Panc1 (cell line): ENCODE measurements around the gene KRT36. TPM values are rescaled to one million over a fixed set of nuclear protein-coding genes. Genes with fewer than 3 reads are reported as not detected.

Experiments used
- ATAC-seq: fragments of 200-7000 bp; cut with Tn5 transposase; 2 replicates; pipeline ENCODE4 v1.9.1; 2020; ENCODE audit warnings: mild to moderate bottlenecking, moderate library complexity
- BruUV-seq: library from RNA; stranded (reverse); fragments of 400-500 nt; replicated peaks from 2 replicates; lab custom pipeline; 2021; lab: Mats Ljungman, UMichigan
- CTCF ChIA-PET: fragments of 300-600 bp; sonication (Branson Sonifier 250); formaldehyde crosslinking; loops from one replicate; lab custom pipeline; 2022; ENCODE audit warnings: antibody characterized with exemption; lab: Charles Lee
- POLR2A ChIA-PET: fragments of 300-600 bp; sonication (Branson Sonifier 250); formaldehyde crosslinking; loops from one replicate; lab custom pipeline; 2022; ENCODE audit warnings: antibody characterized with exemption; lab: Charles Lee
- DNase-seq: peaks from one replicate; pipeline ENCODE4 v3.0.0-alpha.2; 2010; ENCODE audit warnings: low read depth, low spot score
- H3K27ac ChIP-seq: 2 replicates; pipeline ENCODE4 v1.5.1; 2011; ENCODE audit warnings: mild to moderate bottlenecking, low read length, inconsistent platforms
- H3K27me3 ChIP-seq: fragments of 200-500 bp; sonication (Bioruptor generic); 2 replicates; pipeline ENCODE4 v1.6.0; 2014; ENCODE audit warnings: low read length, inconsistent platforms; ENCODE audit not compliant: control insufficient read depth, insufficient read depth
- H3K36me3 ChIP-seq: fragments of 200-500 bp; sonication (Bioruptor generic); 2 replicates; pipeline ENCODE4 v1.5.1; 2014; ENCODE audit warnings: inconsistent platforms, mild to moderate bottlenecking, low read length, moderate library complexity; ENCODE audit not compliant: control insufficient read depth, insufficient read depth
- H3K4me1 ChIP-seq: 2 replicates; pipeline ENCODE4 v1.5.1; 2011; ENCODE audit warnings: inconsistent platforms, mild to moderate bottlenecking, low read length, moderate library complexity; ENCODE audit not compliant: control insufficient read depth, insufficient read depth
- H3K4me3 ChIP-seq, 2 experiments: 2 replicates each; pipeline ENCODE4 v1.5.1; 2011 to 2012; ENCODE audit warnings: low read depth in 2 of 2, low read length in 2 of 2, mild to moderate bottlenecking in 2 of 2, inconsistent platforms in 1 of 2, moderate library complexity in 1 of 2
- H3K9me3 ChIP-seq: fragments of 200-500 bp; sonication (Bioruptor generic); 2 replicates; pipeline ENCODE4 v1.5.1; 2014; ENCODE audit warnings: low read depth, mild to moderate bottlenecking, inconsistent platforms, low read length, moderate library complexity; ENCODE audit not compliant: control insufficient read depth, insufficient read depth
- POLR2AphosphoS5 ChIP-seq: IDR thresholded peaks from 2 replicates; pipeline ENCODE4 v1.6.1; 2012; ENCODE audit warnings: mild to moderate bottlenecking, low read depth, low read length, moderate library complexity
- REST ChIP-seq, 2 experiments: IDR thresholded peaks; 2 replicates each; pipeline ENCODE4 v1.6.1; 2011 to 2012; ENCODE audit warnings: low read depth in 2 of 2, control low read depth in 1 of 2, low read length in 1 of 2, mild to moderate bottlenecking in 1 of 2, moderate library complexity in 1 of 2; ENCODE audit not compliant: insufficient read depth in 1 of 2
- SIN3A ChIP-seq: IDR thresholded peaks from 2 replicates; pipeline ENCODE4 v1.6.1; 2012; ENCODE audit warnings: low read depth, mild to moderate bottlenecking, low read length, moderate library complexity, borderline replicate concordance; ENCODE audit not compliant: insufficient read depth
- TCF7L2 ChIP-seq: IDR thresholded peaks from 2 replicates; pipeline ENCODE4 v1.6.1; 2011; ENCODE audit warnings: mild to moderate bottlenecking, low read depth, low read length, inconsistent platforms
- in situ Hi-C: cut with HindIII; loops from 2 replicates; pipeline ENCODE4 v1.10.0; 2016; ENCODE audit warnings: low sequenced_read_pairs, low pct_unique_long_range_greater_than_20kb
- intact Hi-C: fragments of 100-400 bp; cut with micrococcal nuclease; formaldehyde crosslinking; loops from one replicate; pipeline ENCODE4 v1.10.0; 2022; ENCODE audit not compliant: unreplicated experiment
- total RNA-seq: library from RNA; stranded (reverse); gene quantifications from one replicate; pipeline ENCODE4 v1.2.1, GENCODE V29; 2021; ENCODE audit not compliant: unreplicated experiment
- TF ChIP-seq, protein P1 (sequence below): fragments of 450-650 bp; IDR thresholded peaks from 2 replicates; pipeline ENCODE4 v1.5.1; 2017; ENCODE audit warnings: mild to moderate bottlenecking

The KRT36 gene
- total RNA-seq, 1 experiment from 2014 or later: not detected

GRCh38 chr17:41480136-41480535 is 9.6 kb downstream of the KRT36 start:
- DNase-seq (no peak), ATAC-seq (no peak)
- Histone ChIP-seq H3K27ac (no peak overlapping the region), H3K36me3 (no peaks in the 10 kb centered on the region), H3K27me3 (no peaks in the 10 kb centered on the region), H3K9me3 (no peaks in the 10 kb centered on the region), H3K4me3 (no peak overlapping the region), H3K4me1 (peaks cover 13% of the 10 kb centered on the region; the same call in 1 of the 2 replicates)
- in situ Hi-C loops (no loop called here), intact Hi-C loops (loop anchor here (5.0 kb wide), 1 partner anchor 378 kb away; the partner anchor contains the start of gene KRTAP4-16)
- ChIA-PET CTCF (interaction anchor here (0.5 kb wide), 1 partner anchor 150 kb away, joined by 3 read pairs; no protein-coding TSS in a partner anchor), POLR2A (no interaction called here)
- TF ChIP-seq TCF7L2: no peak
- TF ChIP-seq REST (IDR thresholded peaks at IDR 0.05; ENCODE audit: insufficient read depth in 1 of 2, low read depth in 2 of 2, low read length in 1 of 2): no peak
- TF ChIP-seq, protein P1, sequence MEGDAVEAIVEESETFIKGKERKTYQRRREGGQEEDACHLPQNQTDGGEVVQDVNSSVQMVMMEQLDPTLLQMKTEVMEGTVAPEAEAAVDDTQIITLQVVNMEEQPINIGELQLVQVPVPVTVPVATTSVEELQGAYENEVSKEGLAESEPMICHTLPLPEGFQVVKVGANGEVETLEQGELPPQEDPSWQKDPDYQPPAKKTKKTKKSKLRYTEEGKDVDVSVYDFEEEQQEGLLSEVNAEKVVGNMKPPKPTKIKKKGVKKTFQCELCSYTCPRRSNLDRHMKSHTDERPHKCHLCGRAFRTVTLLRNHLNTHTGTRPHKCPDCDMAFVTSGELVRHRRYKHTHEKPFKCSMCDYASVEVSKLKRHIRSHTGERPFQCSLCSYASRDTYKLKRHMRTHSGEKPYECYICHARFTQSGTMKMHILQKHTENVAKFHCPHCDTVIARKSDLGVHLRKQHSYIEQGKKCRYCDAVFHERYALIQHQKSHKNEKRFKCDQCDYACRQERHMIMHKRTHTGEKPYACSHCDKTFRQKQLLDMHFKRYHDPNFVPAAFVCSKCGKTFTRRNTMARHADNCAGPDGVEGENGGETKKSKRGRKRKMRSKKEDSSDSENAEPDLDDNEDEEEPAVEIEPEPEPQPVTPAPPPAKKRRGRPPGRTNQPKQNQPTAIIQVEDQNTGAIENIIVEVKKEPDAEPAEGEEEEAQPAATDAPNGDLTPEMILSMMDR: no peak
- no peak for TF ChIP-seq POLR2AphosphoS5
- TF ChIP-seq SIN3A: no peak
- no TSS peak for BruUV-seq

DNA sequence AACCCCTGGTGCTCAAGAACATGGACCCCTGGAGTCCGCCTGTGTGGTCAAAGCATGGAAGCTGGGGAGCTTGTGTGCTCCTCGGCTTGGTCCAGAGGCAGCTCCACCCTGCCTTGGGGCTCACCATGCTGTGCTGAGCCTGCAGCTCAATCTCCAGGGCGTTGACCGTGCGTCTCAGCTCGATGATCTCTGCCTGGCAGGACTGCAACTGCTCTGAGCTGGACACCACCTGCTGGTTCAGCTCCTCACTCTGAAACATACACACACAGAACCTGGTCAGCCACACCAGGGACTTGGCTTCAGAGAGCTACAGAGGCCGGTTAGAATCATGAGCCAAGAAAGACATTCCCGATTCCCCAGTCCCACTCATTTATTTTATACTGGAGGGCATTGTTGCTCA is 11.5 kb downstream of the KRT36 start:
- Histone ChIP-seq H3K4me3 (no peak overlapping the region), H3K27ac (peak overlapping the region; percentile 39), H3K9me3 (no peaks in the 10 kb centered on the region), H3K27me3 (no peaks in the 10 kb centered on the region), H3K36me3 (no peaks in the 10 kb centered on the region), H3K4me1 (0 out of 2 replicates have a peak, but pooled peaks cover 2% of the 10 kb centered on the region)
- POLR2A ChIA-PET: interaction anchor here (0.5 kb wide), 1 partner anchor 600 kb away, joined by 3 read pairs; no protein-coding TSS in a partner anchor
- DNase-seq (no peak), ATAC-seq (peak; percentile 38; the same call in 1 of the 2 replicates)
- CTCF ChIA-PET: no interaction called here
- in situ Hi-C loops: no loop called here
- no TSS peak for BruUV-seq
- TF ChIP-seq REST (IDR thresholded peaks at IDR 0.05; ENCODE audit: insufficient read depth in 1 of 2, low read depth in 2 of 2, low read length in 1 of 2): no peak
- TF ChIP-seq SIN3A: no peak
- no peak for TF ChIP-seq POLR2AphosphoS5
- intact Hi-C loops: no loop called here
